ENCODE data around the gene ANKFN1.

ANKFN1 gene

GRCh38 chr17:56505154-56505756, 352.0 kb downstream of the ANKFN1 start:
- no peak for DNase-seq (ENCODE audit: low read depth in 3 of 3)

- no peak for DNase-seq (ENCODE audit: low read depth in 3 of 3)
Observed at GRCh38 chr17:56506349-56506748, 353.1 kb downstream of the ANKFN1 start.

- DNase-seq (ENCODE audit: low read depth in 3 of 3): no peak
Observed at GRCh38 chr17:56510554-56511342, 357.5 kb downstream of the ANKFN1 start.

- no peak for DNase-seq (ENCODE audit: low read depth in 3 of 3)
Observed at GRCh38 chr17:56514264-56514663, 361.0 kb downstream of the ANKFN1 start.

GRCh38 chr17:56514899-56515298, 361.6 kb downstream of the ANKFN1 start:
- no peak for DNase-seq (ENCODE audit: low read depth in 3 of 3)

- DNase-seq (ENCODE audit: low read depth in 3 of 3): no peak
Observed at GRCh38 chr17:56521414-56522141, 368.3 kb downstream of the ANKFN1 start.

- DNase-seq (ENCODE audit: low read depth in 3 of 3): no peak
Observed at GRCh38 chr17:56523042-56523441, 369.8 kb downstream of the ANKFN1 start.

GRCh38 chr17:56528696-56529095, 375.4 kb downstream of the ANKFN1 start:
- DNase-seq (ENCODE audit: low read depth in 3 of 3): no peak

GRCh38 chr17:56532926-56533325, 379.7 kb downstream of the ANKFN1 start:
- no peak for DNase-seq (ENCODE audit: low read depth in 3 of 3)

- no peak for DNase-seq (ENCODE audit: low read depth in 3 of 3)
Observed at GRCh38 chr17:56536766-56537165, 383.5 kb downstream of the ANKFN1 start.

- no peak for DNase-seq (ENCODE audit: low read depth in 3 of 3)
Observed at GRCh38 chr17:56540836-56541235, 387.6 kb downstream of the ANKFN1 start.

- DNase-seq (ENCODE audit: low read depth in 3 of 3): no peak
Observed at GRCh38 chr17:56543280-56543679, 390.0 kb downstream of the ANKFN1 start.

- no peak for DNase-seq (ENCODE audit: low read depth in 3 of 3)
Observed at GRCh38 chr17:56545106-56545505, 391.8 kb downstream of the ANKFN1 start.

GRCh38 chr17:56545930-56546329, 392.7 kb downstream of the ANKFN1 start:
- DNase-seq (ENCODE audit: low read depth in 3 of 3): no peak

- no peak for DNase-seq (ENCODE audit: low read depth in 3 of 3)
Observed at GRCh38 chr17:56548661-56549060, 395.4 kb downstream of the ANKFN1 start.

GRCh38 chr17:56549501-56549900, 396.2 kb downstream of the ANKFN1 start:
- DNase-seq (ENCODE audit: low read depth in 3 of 3): no peak

- no peak for DNase-seq (ENCODE audit: low read depth in 3 of 3)
Observed at GRCh38 chr17:56557682-56558081, 404.4 kb downstream of the ANKFN1 start.

GRCh38 chr17:56558088-56558487, 404.8 kb downstream of the ANKFN1 start:
- DNase-seq (ENCODE audit: low read depth in 3 of 3): no peak

All from stimulated activated CD4-positive, alpha-beta T cell treated with anti-CD3 and anti-CD28 coated beads, TNF-alpha, amount 100 ng/mL, for 4 hours (primary cell).